RWPE2 (cell line): ENCODE data around the gene ALDH3B1.

Experiments
- ATAC-seq: fragments of 200-7000 bp; cut with Tn5 transposase; 3 replicates; pipeline ENCODE4 v1.9.1; 2021; ENCODE audit warnings: low read depth
- DNase-seq: peaks from one replicate; pipeline ENCODE4 v3.0.0-alpha.2; 2020; ENCODE audit warnings: low spot score
- H3K27ac ChIP-seq: fragments of 450-650 bp; 2 replicates; pipeline ENCODE4 v1.5.1; 2017; ENCODE audit warnings: mild to moderate bottlenecking; ENCODE audit not compliant: poor library complexity, severe bottlenecking
- H3K27me3 ChIP-seq: fragments of 250-450 bp; sonication (Bioruptor Pico); 2 replicates; pipeline ENCODE4 v1.5.1; 2021; ENCODE audit warnings: mild to moderate bottlenecking, moderate library complexity; ENCODE audit not compliant: insufficient read depth, poor library complexity, severe bottlenecking
- H3K36me3 ChIP-seq: fragments of 250-450 bp; sonication (Bioruptor Pico); 2 replicates; pipeline ENCODE4 v1.5.1; 2020; ENCODE audit warnings: low read depth, mild to moderate bottlenecking, moderate library complexity
- H3K4me1 ChIP-seq: fragments of 250-450 bp; sonication (Bioruptor Pico); 2 replicates; pipeline ENCODE4 v1.5.1; 2021; ENCODE audit warnings: mild to moderate bottlenecking, moderate library complexity; ENCODE audit not compliant: insufficient read depth, poor library complexity, severe bottlenecking
- H3K4me3 ChIP-seq: fragments of 250-450 bp; sonication (Bioruptor Pico); 2 replicates; pipeline ENCODE4 v1.5.1; 2021; ENCODE audit warnings: mild to moderate bottlenecking, moderate library complexity; ENCODE audit not compliant: severe bottlenecking
- H3K9me3 ChIP-seq: fragments of 250-450 bp; sonication (Bioruptor Pico); 2 replicates; pipeline ENCODE4 v1.5.1; 2021; ENCODE audit warnings: mild to moderate bottlenecking, moderate library complexity; ENCODE audit not compliant: severe bottlenecking
- CTCF ChIP-seq: fragments of 450-650 bp; IDR thresholded peaks from one replicate; pipeline ENCODE4 v1.5.1; 2017; ENCODE audit warnings: mild to moderate bottlenecking, moderate library complexity; ENCODE audit not compliant: poor library complexity, severe bottlenecking

Gene ALDH3B1

DNA sequence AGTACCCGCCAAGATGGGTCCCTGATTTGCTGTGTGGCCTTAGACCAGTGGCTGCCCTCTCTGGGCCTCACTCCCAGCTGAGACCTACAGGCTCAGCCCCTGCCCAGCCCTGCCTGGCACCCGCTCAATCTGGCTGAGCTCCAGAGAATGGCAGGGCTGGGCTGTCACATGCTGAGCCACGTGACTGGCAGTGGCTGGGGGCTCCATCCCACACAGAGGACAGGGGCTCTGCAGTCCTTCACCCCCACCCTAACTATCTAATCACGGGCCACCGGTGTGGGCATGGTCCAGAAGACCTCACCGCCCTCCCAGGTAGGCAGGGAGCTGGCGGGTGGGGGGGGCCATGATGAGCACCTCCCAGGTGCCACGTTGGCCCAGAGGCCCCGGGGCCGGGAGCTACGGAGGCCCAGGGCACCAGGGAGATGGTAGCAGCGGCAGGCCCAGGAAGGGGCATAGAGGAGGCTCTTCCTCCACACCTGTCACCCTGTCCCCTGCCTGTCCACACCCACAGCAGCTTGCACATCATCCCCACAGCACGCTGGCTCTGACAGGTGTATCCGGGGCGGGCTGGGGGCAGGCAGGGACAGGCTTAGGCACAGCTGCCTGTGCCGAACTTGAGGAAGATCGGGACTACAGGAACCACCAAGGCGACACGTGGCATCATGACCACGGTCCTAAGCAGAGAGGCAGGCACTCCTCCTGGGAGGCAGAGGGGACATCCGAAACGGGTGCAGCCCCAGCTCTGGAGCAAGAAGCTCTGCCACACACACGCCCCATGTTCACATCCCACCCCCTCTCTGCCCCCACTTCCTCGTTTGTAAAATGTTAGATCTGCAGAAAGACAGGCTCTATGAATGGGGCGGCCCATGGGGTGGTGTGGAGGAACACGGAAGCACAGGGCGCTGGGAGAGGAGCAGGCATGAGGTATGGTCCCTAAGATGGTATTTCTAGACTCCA lies 1.5 kb upstream of the ALDH3B1 start:
- H3K4me3 ChIP-seq, result no peak overlapping the region
- ATAC-seq (no peak), DNase-seq (peak; percentile 48)
- H3K27ac ChIP-seq, result peak overlapping the region; percentile 94
- peaks cover 42% of the 10 kb centered on the region for H3K4me1 ChIP-seq
- H3K36me3 ChIP-seq, result no peaks in the 10 kb centered on the region
- H3K9me3 ChIP-seq, result no peaks in the 10 kb centered on the region
- no peak for TF ChIP-seq CTCF
- no peaks in the 10 kb centered on the region for H3K27me3 ChIP-seq

- Histone ChIP-seq H3K4me3 (peak overlapping the region; percentile 30), H3K4me1 (peaks cover 48% of the 10 kb centered on the region), H3K27ac (peak overlapping the region; percentile 94), H3K36me3 (no peaks in the 10 kb centered on the region), H3K27me3 (no peaks in the 10 kb centered on the region), H3K9me3 (no peaks in the 10 kb centered on the region)
- DNase-seq (no peak), ATAC-seq (no peak)
- peak; percentile 80 for TF ChIP-seq CTCF
Measured at GRCh38 chr11:68009391-68010089, 587 bp upstream of the ALDH3B1 start.

DNA sequence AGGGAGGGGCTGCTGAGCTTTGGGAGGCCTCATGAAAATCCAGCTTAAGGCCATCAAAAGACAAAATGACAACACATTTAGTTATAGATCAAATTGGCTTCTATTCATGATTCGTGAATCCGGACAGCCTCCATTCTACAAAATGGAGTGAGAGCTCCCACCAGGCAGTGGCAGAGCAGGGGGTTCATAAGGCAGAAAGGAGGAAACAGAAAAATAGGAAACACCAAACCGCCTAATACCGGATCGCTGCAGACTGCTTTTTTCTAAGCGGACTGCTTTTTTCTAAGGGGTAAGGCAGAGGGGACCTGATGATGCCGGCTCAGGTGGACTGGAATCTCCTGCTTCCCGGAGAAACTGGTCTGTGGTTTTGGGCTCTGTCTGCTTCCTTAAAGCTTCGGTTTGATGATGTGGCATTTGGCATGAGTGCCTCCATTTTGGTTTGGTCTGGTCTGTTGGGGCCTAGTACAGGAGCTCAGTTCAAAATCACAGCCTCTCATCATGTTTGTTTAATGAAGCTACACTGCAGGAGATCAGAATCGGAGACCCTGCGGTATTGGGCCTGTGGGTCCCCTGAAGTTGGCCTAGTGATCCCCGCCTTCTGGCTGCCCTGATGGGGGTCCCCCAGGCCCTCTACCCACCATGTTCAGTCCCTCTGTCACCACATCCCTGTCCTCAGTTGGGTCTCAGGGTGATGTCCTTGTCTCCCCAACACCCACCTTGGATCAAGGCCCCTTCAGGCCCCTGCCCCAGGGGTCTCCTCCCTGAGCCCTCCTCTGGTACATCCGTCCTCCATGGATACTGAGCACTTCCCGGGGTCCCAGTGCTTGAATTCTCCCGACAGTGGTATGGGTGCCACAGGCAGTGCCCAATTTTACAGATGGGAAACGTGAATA lies 1.2 kb downstream of the ALDH3B1 start:
- ATAC-seq, result no peak
- peak overlapping the region; percentile 94 for H3K27ac ChIP-seq
- H3K4me1 ChIP-seq, result peaks cover 51% of the 10 kb centered on the region
- no peaks in the 10 kb centered on the region for H3K27me3 ChIP-seq
- peak overlapping the region; percentile 30 for H3K4me3 ChIP-seq
- no peak for DNase-seq
- no peak for TF ChIP-seq CTCF
- H3K9me3 ChIP-seq, result no peaks in the 10 kb centered on the region
- no peaks in the 10 kb centered on the region for H3K36me3 ChIP-seq

DNA sequence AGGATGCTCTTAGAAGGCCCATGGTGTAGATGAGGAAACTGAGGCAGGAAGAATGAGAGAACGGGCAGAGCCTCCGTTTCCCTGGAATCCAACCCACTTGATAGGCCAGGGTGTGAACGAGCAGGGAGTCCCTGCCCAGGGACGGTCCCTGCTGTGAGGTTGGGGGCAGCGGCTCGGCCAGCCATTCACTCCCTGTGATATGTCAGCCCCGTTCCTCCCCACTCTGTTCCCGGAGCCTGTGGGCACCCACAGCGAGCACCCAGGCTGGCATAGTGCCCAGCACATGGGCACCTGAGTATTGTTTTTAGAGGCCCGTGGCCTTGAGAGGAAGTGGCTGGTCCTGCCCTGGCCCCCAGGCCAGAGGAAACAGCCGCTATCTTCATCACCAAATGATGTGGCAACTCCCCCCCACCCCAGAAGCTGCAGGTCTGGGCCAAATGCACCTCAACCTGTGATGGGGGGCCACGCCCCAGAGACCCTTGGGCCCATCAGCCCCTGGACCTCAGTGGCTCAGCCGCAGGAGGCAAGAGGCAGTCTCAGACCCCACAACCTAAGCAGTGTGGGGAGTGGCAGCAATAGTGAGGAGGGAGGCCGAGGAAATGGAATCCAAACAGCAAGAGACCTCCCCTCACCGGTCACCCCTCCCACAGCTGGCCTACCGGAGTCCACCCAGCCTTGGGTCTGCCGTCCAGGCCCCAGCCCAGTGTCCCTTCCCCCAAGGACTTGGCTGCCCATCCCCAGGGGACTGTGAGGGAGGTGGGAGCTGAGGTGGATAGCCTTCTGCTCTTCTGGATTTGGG lies 2.1 kb downstream of the ALDH3B1 start:
- ATAC-seq, result no peak
- peak overlapping the region; percentile 94 for H3K27ac ChIP-seq
- H3K9me3 ChIP-seq, result no peaks in the 10 kb centered on the region
- peaks cover 57% of the 10 kb centered on the region for H3K4me1 ChIP-seq
- no peaks in the 10 kb centered on the region for H3K36me3 ChIP-seq
- no peak for TF ChIP-seq CTCF
- H3K27me3 ChIP-seq, result no peaks in the 10 kb centered on the region
- H3K4me3 ChIP-seq, result no peak overlapping the region
- DNase-seq, result no peak
